Heart left ventricle (tissue), 16 donors: Measurements from ENCODE around the gene PRKG1. TPM values are rescaled to one million over a fixed set of nuclear protein-coding genes. Genes with fewer than 3 reads are reported as not detected.

Source experiments
- ATAC-seq, 4 donors: fragments of 200-7000 bp; cut with Tn5 transposase; one replicate each; pipeline ENCODE4 v1.9.1; 2020 to 2022; ENCODE audit warnings: moderate library complexity in 4 of 4, mild to moderate bottlenecking in 3 of 4, moderate number of reproducible peaks in 1 of 4
- DNase-seq, 5 donors: peaks; one replicate each; pipeline ENCODE4 v3.0.0-alpha.2; 2020
- H3K27ac ChIP-seq, 12 donors: fragments of 200-600 bp; sonication (generic) in 4 of 12; one replicate each; pipeline versions ENCODE4 v1.5.0 to v1.8.0; 2016 to 2022; ENCODE audit warnings: mild to moderate bottlenecking in 2 of 12
- H3K27me3 ChIP-seq, 9 donors: fragments of 200-600 bp; sonication (generic) in 2 of 9; one replicate each; pipeline versions ENCODE4 v1.5.1 to v1.8.0; 2016 to 2022; ENCODE audit warnings: mild to moderate bottlenecking in 3 of 9
- H3K36me3 ChIP-seq, 9 donors: fragments of 200-600 bp; sonication (generic) in 2 of 9; one replicate each; pipeline versions ENCODE4 v1.5.0 to v1.8.0; 2018 to 2022; ENCODE audit warnings: mild to moderate bottlenecking in 2 of 9
- H3K4me1 ChIP-seq, 12 donors: fragments of 200-600 bp; sonication (generic) in 4 of 12; one replicate each; pipeline versions ENCODE4 v1.5.0 to v1.8.0; 2016 to 2022; ENCODE audit warnings: mild to moderate bottlenecking in 3 of 12
- H3K4me3 ChIP-seq, 12 donors: fragments of 200-600 bp; sonication (generic) in 4 of 12; one replicate each; pipeline versions ENCODE4 v1.5.0 to v1.8.0; 2017 to 2022; ENCODE audit warnings: mild to moderate bottlenecking in 9 of 12, moderate library complexity in 4 of 12
- H3K9me3 ChIP-seq, 12 donors: fragments of 200-600 bp; sonication (generic) in 4 of 12; one replicate each; pipeline versions ENCODE4 v1.5.0 to v1.8.0; 2016 to 2022; ENCODE audit warnings: mild to moderate bottlenecking in 1 of 12
- CTCF ChIP-seq, 12 donors: fragments of 200-600 bp; sonication (generic) in 4 of 12; IDR thresholded peaks; one replicate each; pipeline versions ENCODE4 v1.5.0 to v1.8.0; 2018 to 2022; ENCODE audit warnings: antibody characterized with exemption in 12 of 12, mild to moderate bottlenecking in 5 of 12
- POLR2A ChIP-seq, 2 donors: fragments of 450-650 bp; IDR thresholded peaks; one replicate each; pipeline ENCODE4 v1.6.1; 2017; ENCODE audit warnings: antibody characterized with exemption in 2 of 2, mild to moderate bottlenecking in 2 of 2, moderate library complexity in 2 of 2
- WGBS, 4 donors: extraction: QIAGEN DNeasy Blood & Tissue Kit in 2 of 4; methylation state at CpG; one replicate each; pipeline versions ENCODE4 v1.1.5 to v1.1.7; 2013 to 2018; 5-methylcytosine and 5-hydroxymethylcytosine counted together
- intact Hi-C, 10 donors: fragments of 100-400 bp; cut with DNase I; formaldehyde crosslinking; loops; one replicate each; pipeline versions ENCODE4 v1.11.1 to v1.14.2; 2022
- polyA plus RNA-seq, 2 donors: library from polyadenylated mRNA; stranded (reverse); fragments of 200-250 nt; gene quantifications; one replicate each; pipeline ENCODE4 v1.2.3, GENCODE V29; 2013
- total RNA-seq, 9 donors: library from RNA; depleted of rRNA in 2 of 9; stranded (reverse); fragments of >200 nt in 2 of 9; fragmentation: NEBNext Ultra II Directional in 3 of 9; extraction: Animal tissue kit (Norgen Biotek cat#: 25700) in 3 of 9; gene quantifications; one replicate each; pipeline versions ENCODE4 v1.1.0 to v1.2.4, GENCODE V29; 2016 to 2023
- donor health status: ischemic (EF 13 %, LVEDD 7.1; RV severe dilation, severe dysfunction).
- donor health status: healthy with polysubstance abuse.
- donor health status: DM: no; HTN: yes; CAD: no.
- donor health status: DM: no; HTN: no; CAD: no.
- donor health status: ischemic (EF 25% LVEDD 6.9; RV normal size, moderate dysfunction).
- donor health status: ischemic (EF 25% LVEDD 5.7; RV mildly dilated, moderate dysfunction).
- donor health status: healthy.
- donor health status: DM: yes; HTN: yes; CAD: no.
- donor health status: ischemic (EF 35%, LVEDD 5.7; RV mildly dilated, moderate dysfunction).
- donor health status: nonischemic (EF 11% LVEDD 7.7; RV severe dilation, severe dysfunction).
- donor health status: DM: yes; HTN: yes; CAD: no.
- donor health status: PGD.
- donor health status: ischemic (EF 29% LVEDD 5.4; RV normal size, mild dysfunction).
- donor health status: nonischemic (EF 23%, LVEDD 6.1; RV moderate dilation, normal function).

The PRKG1 gene
- total and polyA plus RNA-seq, 11 donors, result 5.5 to 37.3 (median 29.3) TPM

- intact Hi-C loops, result no loop called here
- DNase-seq (no peak), ATAC-seq (no peak)
- H3K4me3 ChIP-seq, result no peak overlapping the region
- no peak overlapping the region for H3K27ac ChIP-seq
- no peaks in the 10 kb centered on the region for H3K36me3 ChIP-seq
- H3K9me3 ChIP-seq, result peaks cover 0 to 7% (median 0%) of the 10 kb centered on the region in 12 donors
- 77 to 84% (median 83%) methylated on average over 2 of the region's 2 CpGs for WGBS, 4 donors
- no peaks in the 10 kb centered on the region for H3K27me3 ChIP-seq
- no peaks in the 10 kb centered on the region for H3K4me1 ChIP-seq
- no peak for TF ChIP-seq CTCF (IDR thresholded peaks at IDR 0.05)
- TF ChIP-seq POLR2A (IDR thresholded peaks at IDR 0.05), result no peak
Observed at GRCh38 chr10:51846856-51847506, 772.7 kb downstream of the PRKG1 start.

DNA sequence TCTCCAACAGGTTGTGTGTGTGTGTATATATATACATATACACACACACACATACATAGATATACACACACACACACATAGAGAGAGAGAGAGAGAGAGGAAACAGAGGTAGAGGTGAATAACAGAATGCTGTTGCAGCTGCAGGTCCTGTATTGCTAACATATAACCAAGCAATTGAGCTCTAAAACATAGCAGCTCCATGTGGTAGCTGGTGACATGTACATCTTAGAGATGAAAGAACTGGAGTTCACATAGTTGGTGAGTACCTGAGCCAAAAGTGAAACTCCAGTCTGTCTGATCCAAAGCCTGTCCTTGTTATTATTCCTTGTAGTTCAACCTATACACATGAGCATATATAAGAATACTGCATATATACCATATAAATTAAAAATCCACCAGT, 778.0 kb downstream of the PRKG1 start:
- no peak overlapping the region for H3K27ac ChIP-seq
- peaks cover 0 to 20% (median 0%) of the 10 kb centered on the region in 12 donors for H3K9me3 ChIP-seq
- H3K4me3 ChIP-seq, result no peak overlapping the region
- H3K27me3 ChIP-seq, result no peaks in the 10 kb centered on the region
- no peaks in the 10 kb centered on the region for H3K4me1 ChIP-seq
- H3K36me3 ChIP-seq, result no peaks in the 10 kb centered on the region
- TF ChIP-seq CTCF (IDR thresholded peaks at IDR 0.05) (no peak), POLR2A (IDR thresholded peaks at IDR 0.05) (no peak)
- no peak for ATAC-seq
- intact Hi-C loops, result no loop called here
- no peak for DNase-seq

DNA sequence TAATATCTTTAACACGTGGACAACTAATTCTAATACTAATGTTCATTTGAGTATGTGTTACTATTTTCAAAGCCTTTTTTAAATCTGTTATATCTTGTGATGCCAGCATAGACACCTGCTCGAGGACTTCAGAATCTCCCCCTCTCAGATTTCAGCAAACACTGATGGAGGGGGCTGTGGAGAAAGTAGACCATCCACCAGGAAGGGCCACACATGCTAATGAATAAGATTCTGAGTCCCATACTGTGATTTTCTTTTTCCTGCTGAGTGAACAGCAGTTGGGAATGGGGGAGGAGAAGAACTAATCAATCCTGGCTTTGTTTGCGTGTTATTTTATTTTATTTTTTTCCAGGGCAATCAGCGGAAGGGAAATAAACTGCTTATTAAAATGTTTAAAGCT, 783.0 kb downstream of the PRKG1 start:
- intact Hi-C loops, result no loop called here
- DNase-seq, result no peak
- no peak overlapping the region for H3K4me3 ChIP-seq
- H3K9me3 ChIP-seq, result peaks cover 0 to 13% (median 0%) of the 10 kb centered on the region in 12 donors
- no peak overlapping the region for H3K27ac ChIP-seq
- 65 to 84% (median 76%) methylated on average over 4 of the region's 4 CpGs for WGBS, 4 donors
- no peaks in the 10 kb centered on the region for H3K27me3 ChIP-seq
- TF ChIP-seq CTCF (IDR thresholded peaks at IDR 0.05), result no peak
- TF ChIP-seq POLR2A (IDR thresholded peaks at IDR 0.05), result no peak
- ATAC-seq, result no peak
- no peaks in the 10 kb centered on the region for H3K36me3 ChIP-seq
- H3K4me1 ChIP-seq, result peaks cover 0 to 20% (median 14%) of the 10 kb centered on the region in 12 donors

DNA sequence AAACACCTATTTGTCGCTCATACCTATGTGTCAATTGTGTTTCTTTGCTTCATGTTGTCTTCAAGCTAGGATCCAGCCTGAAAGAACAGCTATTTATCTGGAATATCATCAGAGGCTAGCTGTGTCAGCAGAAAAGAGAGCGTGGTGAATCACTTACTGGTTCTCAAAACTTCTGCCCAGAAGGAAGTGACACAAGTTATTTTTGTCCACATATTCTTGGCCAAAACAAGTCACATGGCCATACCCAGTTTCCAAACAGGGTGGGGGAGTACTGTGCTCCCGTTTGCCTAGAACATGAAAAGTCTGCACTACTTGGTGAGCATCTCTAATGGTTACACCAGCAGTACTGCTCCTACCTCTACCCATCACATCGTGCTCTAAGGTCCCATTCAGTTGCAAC, 786.0 kb downstream of the PRKG1 start:
- H3K9me3 ChIP-seq, result peaks cover 0 to 13% (median 0%) of the 10 kb centered on the region in 12 donors
- no peaks in the 10 kb centered on the region for H3K36me3 ChIP-seq
- 35 to 45% (median 36%) methylated on average over 4 of the region's 4 CpGs for WGBS, 4 donors
- DNase-seq, result peak in 4 of 5 donors; percentile 34 to 48 (median 40)
- peak; percentile 80 to 95 (median 94) for ATAC-seq
- no peak overlapping the region for H3K4me3 ChIP-seq
- H3K4me1 ChIP-seq, result peaks cover 0 to 20% (median 14%) of the 10 kb centered on the region in 12 donors
- no peaks in the 10 kb centered on the region for H3K27me3 ChIP-seq
- intact Hi-C loops, result no loop called here
- H3K27ac ChIP-seq, result peak overlapping the region in 7 of 12 donors; percentile 8 to 67 (median 22)
- TF ChIP-seq CTCF (IDR thresholded peaks at IDR 0.05) (no peak), POLR2A (IDR thresholded peaks at IDR 0.05) (no peak)
